Measurements from ENCODE around the gene PERP.
"Not testable (repeated sequence)": the region's sequence is repeated elsewhere in the genome, so short reads cannot be mapped to it uniquely, and the experiment has no call there.

PERP gene

DNA sequence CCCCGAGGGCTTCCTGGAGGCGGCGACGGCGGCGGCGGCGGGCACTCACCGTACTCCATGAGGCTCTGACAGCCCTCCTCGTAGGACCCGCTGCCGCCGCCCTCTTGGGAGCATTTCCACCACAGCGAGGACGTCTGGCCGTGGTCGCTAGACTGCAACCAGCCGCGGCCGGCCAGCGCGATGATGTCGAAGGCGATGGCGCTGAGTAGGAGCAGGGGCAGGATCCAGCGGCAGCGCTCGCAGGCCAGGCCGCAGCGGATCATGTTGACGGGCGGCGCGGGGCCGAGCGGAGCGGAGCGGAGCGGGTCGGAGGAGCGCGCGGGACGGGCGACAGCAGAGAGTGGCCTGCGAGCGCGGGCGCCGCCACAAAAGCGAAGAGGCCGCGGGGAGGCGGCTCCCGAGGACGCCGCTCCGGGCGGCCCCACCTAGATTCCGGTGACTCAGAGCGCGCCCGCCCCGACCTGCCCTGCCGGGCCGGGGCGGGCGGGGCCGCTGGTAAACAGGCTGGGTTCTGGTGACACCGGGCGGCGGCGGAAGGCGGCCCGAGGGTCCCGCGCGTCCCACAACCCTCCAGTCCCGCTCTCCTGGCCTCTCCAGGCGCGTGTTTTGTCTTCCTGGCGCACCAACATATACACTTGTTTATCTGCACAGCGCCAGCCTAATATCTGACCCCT lies at the start of gene PERP:
Gene PERP, minus strand, starts transcription at position 342 of the 674 bp plus-strand sequence. Its CDS starts 79 bp downstream, at position 263.
- peak; percentile 80 for DNase-seq

DNA sequence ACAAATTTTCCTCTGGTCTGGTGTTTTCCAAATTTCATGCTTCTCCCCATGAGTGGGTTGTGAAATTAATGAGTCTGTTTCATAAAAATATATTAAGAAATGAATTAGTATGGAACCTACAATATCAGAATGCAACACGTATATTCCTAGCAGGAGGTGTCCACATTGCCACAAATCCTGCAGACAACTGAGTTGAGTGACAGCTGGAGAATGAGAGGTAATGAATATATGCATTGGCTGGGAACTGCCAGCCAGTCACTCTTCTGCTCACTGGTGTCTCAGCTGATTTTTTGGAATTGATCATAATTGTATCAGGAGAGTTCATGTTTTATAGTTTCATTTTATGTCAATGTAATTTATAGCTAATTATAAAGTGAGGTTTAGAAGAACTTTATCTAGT lies 48.2 kb upstream of the PERP start:
- no peak for DNase-seq

DNA sequence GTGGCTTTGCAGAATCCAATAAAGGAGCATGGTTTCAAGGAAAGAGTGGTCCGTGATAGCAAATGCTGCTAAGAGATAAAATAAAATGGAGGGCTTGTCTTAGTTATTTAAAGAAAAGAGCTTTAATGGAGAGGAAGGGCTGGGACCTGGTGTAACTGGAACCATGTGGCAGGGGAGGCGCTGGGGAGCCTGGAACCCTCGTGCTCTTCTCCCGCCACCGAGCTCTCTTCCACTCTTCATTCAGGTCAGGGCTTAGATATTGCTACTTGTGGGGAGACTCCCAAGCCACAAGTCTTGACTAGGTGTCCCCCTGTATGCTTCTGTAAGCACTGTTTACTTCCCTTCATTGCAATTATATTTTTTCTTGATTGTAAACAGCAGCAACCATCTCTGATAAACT lies 39.3 kb upstream of the PERP start:
- DNase-seq, result no peak

DNA sequence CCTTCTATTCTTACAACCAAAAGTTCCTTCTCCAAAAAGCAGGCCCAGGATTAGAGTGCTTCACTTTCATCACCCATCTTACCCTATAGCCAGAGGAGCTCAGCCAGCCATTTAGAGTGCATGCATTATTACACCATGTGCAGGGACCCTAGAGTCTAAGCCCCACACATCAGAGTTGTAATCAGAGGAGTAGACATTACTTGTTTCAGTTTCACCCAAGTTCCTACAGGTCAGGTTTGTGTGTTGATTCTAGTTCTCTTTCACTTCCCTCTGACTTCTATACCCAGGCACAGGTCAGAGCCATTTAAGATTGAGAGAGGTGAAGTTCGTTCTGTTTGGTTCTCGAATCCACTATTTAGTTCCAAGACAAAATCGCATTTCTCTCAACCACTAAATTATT lies 38.2 kb upstream of the PERP start:
- DNase-seq, result no peak

DNA sequence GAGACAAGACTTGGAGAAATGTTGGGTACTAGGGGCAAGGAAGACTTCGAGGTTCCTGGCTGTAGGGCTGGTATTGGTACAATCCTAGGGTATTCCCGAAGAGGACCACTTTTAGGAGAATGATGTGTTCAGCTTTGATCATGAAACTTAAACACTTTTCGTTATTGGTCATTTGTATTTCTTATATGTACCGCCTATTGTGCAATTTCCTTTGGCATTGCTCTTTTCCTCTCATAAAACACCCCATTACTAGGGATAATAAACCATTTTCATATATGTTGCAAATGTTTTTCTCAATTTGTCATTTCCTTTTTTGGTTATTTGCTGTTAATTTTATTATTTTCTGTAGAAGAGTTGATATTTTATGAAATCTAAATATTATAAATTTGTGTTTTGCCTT lies 35.6 kb upstream of the PERP start:
- DNase-seq, result no peak

DNA sequence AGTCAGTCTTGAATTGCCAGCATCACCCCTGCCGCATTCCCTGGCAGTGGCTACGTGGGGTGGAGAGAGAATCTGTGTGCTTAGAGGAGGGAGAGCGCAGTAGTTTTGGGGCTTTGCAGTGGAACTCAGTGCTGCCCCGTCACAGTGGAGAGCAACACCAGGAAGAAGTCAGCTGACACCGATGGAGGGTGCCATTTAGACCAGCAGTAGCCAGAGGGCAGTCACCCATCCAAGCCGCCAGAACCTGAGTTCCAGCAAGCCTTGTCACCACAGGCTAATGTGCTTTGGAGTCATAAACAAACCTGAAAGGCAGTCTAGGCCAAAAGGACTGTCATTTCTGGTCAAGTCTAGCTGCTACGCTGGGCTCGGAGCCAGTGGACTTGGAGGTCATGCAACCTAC lies 22.0 kb upstream of the PERP start:
- no peak for DNase-seq

DNA sequence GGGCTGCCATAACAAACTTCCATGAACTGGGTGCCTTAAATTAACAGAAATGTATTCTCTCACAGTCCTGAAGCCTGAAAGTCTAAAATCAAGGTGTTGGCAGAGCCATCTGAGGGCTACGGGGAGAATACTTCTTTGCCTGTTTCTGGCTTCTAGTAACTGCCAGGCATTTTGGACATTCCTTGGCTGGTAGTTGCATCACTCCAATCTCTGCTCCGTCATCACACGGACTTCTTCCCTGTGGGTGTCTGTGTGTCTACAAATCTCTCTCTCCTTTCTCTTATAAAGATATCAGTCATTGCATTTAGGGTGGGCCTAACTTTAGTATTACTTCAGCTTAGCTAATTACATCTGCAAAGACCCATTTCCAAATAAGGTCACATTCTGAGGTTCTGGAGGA lies 20.9 kb upstream of the PERP start:
- no peak for DNase-seq

DNA sequence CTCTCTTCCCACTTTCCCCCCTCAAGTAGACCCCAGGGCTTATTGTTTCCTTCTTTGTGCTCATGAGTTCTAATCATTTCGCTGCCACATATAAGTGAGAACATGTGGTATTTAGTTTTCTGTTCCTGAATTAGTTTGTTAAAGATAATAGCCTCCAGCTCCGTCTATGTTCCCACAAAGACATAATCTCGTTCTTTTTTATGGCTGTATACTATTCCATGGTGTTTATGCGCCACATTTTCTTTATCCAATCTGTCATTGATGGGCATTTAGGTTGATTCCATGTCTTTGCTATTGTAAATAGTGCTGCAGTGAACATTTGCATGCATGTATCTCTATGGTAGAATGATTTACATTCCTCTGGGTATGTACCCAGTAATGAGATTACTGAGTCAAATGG lies 16.9 kb upstream of the PERP start:
- no peak for DNase-seq

DNA sequence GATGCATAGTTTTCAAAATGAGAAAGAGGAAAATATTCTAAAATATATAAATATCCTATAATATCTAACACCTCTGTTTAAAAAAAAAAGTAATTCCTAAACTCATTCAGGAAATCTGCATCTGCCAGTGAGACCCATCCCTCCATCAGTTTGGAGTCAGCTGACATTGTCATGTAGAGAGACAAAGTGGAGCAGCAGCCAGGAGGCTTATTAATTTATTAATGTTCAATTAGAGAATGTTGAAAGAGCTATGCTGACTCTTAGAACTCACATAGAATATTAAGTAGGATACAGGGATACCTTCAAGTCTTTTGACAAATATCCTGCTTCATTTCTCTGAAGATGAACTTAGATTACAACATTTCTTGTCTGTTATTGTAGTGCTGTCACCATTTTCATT lies 12.8 kb upstream of the PERP start:
- DNase-seq, result no peak

DNA sequence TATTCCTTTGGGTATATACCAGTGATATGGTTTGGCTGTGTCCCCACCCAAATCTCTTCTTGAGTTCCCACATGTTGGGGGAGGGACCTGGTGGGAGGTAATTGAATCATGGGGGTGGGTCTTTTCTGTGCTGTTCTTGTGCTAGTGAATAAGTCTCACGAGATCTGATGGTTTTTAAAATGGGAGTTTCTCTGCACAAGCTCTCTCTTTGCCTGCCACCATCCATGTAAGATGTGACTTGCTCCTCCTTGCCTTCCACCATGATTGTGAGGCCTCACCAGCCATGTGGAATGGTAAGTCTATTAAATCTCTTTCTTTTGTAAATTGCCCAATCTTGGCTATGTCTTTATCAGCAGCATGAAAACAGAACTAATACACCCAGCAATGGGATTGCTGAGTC lies 12.0 kb upstream of the PERP start:
- DNase-seq, result not testable (repeated sequence)

DNA sequence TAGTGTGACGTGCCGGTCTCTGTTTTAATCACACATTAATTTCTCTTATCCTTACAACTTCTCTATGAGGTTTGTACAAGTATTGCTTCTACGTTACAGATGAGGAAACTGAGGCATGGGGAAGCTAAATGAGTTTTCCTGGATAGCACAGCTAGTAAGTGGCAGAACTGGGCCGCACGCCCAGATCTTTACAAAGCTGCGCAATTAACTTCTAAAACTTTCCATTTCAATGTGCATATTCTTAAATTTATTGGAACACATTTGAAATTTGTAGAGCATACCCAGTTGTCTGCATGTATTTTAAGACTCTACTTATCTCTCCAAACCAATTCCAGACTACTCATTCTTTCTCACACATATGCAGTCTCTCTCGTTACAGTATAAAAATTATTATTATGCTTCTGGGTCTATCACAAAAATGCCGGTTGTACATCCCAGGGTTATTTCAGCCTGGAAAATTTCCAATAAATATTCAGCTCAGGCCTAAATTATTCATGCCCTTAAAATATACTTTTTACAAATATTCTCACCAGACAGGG lies 10.2 kb upstream of the PERP start:
- DNase-seq, result no peak

DNA sequence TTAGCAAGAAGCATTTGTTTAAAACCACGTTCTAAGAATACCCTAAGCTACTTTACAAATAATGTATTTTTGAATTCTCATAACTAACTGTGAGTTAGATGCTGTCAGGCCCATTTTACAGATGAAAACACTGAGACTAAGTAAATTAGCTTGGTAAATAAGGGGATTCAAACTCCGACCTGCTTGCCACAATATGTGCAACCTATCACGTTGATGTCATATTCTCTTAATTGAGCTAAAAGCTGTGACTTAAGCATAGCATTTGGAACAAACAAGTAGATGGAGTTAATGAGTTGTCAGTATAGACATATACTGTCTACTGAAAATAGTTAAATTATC lies 9.4 kb upstream of the PERP start:
- no peak for DNase-seq

DNA sequence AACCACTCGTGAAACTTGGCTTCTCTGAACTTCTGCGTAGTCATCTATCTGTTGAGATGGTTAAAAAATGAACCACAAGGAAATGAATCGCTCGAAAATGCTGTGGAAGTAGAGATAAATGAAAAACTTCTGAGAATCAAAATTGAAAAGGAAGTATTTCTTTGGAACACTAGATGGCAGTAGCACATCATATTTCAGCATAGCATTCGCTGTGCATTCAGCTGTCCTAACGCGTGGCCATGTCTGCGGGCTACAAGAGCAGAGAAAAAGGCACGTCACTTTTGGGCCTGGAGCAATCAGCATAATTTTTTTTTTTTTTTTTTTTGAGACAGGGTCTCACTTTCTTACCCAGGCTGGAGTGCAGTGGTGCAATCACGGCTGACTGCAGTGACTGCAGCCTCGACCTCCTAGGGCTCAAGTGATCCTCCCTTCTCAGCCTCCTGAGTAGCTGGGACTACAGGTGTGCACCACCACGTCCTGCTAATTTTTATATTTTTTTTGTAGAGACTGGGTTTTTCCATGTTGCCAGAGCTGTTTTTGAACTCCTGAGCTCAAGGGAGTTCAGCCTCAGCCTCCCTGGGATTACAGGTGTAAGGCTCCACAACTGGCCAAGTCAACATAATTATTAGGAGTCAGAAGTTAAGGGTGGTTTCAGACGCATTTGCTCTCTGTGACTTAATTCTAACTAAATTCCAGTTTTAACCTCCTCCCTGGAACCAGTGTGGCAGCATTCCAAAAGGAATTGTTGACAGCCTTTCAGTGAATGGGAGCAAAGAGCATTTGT lies 8.8 kb upstream of the PERP start:
- DNase-seq, result peak; percentile 73

DNA sequence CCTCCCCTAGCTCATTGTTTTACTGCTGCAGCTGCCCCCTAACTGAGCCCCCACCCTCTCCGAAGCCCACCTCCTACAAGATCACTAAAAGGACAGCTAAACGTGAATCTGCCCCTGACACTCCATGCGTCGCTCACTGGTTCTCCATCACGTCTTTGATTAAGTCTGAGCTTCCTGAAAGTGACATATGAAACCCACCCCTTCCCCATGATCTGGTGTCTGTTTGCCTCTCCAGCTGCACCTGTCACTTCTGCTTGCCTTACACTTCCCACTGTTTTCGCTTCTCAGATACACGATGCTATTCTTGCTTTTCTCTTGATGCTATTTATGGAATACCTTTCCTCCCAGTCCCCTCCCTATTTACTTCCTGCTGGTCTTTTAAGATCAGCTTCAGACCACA lies 8.0 kb upstream of the PERP start:
- DNase-seq, result peak; percentile 41

DNA sequence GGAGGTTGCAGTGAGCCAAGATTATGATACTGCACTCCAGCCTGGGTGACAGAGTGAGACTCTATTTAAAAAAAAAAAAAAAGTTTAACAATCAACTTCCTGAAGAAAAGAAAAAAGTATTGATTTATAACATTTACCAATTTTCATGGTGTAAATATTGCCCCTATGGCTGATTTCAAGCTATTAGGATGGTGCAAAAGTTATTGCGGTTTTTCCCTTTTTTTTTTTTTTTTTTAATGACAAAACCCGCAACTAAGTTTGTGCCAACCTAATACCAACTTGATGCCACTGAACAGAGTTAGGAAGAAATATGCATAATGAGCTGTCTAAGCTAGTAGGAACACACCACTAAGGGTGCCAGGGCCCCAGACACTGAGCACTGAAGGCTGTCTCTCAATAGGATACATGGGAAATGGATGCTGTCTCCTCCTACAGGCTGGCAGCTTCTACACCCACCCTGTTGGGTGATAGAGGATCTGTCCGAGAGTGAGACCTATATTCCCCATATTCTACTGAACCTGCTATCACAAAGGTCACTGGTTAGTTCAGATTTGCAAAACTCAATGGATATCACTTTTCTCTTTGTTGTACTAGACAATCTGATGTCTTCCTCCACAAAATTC lies 6.5 kb upstream of the PERP start:
- no peak for DNase-seq

DNA sequence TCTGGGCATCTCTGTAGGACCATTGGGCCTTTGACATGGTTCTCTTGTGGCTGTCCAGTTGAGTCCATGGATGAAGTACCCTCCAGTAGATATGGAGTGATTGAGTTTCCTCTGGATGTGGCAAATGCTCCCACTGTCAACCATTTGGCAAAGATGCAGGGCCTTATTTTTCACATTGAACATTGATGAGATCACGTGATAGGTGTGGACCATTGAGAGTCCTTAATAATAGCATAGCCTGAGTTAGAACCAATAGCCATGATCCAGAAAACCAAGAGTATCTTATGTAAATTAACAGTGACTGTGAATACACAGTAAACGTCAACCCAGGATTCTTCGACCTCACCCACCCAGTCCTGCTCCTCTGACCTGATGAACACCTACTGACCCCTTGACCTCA lies 3.0 kb upstream of the PERP start:
- no peak for DNase-seq

DNA sequence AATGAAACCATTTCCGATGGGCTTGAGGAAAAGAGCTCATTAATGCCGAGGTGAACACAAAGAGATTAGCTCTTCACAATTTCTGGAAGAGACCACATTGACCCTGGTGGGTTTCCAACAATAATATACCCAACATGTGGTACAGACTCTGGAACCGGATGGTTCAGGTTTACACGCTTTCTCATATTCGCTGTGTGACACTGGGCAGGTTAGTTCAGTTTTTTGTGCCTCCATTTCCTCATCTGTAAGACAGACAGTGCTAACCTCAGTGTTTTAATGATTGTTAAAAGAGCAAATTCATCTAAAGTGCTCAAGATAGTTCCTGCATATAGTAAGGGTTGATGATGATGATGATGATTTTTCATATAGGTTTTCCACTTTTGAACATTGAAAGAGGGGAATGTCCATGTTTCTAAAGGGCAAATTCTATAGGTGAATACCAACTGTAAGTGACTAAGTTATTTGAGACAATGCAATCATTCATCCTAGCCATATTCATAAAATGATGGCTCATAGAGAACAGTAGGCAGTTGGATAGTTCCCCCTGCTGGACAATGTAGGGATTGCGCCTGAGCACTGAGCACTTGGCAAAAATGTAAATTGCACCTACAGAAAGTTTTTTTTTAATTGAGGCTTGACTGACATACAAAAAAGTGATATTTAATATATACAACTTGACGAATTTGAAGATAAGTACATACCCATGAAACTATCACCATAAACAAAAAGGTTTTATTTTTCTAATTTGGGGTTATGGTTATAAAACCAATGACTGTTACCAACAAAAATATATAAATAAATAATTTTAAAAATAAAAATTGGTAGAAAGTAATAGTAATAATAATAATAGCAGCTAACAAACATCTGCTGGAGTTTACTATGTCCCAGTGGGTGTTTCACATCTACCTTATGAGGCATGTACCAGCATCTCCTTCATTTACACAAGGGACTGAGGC lies 2.1 kb upstream of the PERP start:
- DNase-seq, result peak; percentile 87

DNA sequence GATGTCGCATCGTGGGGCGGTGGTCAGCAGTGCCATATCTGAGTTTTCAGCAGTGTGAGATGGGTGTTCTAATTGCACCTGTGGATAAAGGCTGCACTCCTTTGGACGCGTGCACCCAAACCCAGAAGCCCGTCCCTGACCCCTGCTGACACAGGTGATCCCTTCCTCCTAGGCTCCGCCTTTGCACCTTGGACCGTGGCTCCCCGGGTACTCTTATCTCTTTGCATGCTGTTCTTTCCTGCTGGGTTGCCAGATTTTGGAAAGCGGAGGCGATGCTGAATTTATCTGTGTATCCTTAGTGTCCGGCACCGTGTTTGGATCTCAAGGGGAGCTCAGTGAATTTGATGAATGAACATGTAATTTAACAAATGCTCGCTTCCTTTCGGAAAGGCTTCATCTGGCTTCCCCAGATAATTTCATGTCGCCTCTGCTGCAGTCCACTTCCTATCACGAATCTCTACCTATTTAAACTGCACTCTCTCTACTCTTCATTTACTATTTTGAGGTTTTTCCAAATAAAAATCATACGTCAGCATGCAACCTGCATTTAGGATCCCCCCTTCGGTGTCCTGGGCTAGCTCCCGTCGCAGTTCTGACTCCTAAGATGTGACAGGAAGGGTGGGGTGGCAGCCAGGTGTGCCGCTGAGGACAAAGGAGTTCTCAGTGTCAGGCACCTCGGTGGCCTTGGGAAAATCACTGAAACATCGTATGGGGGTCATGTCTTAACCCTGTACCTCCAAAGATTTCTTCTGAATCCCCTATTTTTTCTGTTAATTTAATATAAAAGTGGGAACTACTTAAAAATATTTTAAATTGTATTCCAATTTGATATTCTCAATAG lies 753 bp upstream of the PERP start:
- peak; percentile 84 for DNase-seq

DNA sequence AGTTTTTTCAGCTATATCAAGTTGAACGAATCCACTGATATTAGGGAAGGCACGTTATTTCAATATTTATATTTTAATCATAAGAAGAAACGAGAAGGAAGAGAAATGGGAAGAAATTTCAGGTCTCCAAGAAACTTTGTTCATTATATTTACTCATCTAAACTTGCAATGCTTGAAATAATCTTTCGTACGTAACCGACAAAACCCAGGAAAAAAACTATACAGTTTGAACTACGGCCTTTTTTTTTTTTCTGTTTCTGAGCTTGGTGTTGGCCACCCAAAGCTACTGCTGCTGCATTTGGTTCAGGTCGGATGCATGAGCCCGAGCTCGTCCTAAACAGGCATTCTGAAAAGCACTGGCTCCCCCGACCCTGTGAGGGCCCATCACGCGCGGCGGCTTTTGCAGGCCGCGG lies 548 bp downstream of the PERP start:
- DNase-seq, result peak; percentile 34

DNA sequence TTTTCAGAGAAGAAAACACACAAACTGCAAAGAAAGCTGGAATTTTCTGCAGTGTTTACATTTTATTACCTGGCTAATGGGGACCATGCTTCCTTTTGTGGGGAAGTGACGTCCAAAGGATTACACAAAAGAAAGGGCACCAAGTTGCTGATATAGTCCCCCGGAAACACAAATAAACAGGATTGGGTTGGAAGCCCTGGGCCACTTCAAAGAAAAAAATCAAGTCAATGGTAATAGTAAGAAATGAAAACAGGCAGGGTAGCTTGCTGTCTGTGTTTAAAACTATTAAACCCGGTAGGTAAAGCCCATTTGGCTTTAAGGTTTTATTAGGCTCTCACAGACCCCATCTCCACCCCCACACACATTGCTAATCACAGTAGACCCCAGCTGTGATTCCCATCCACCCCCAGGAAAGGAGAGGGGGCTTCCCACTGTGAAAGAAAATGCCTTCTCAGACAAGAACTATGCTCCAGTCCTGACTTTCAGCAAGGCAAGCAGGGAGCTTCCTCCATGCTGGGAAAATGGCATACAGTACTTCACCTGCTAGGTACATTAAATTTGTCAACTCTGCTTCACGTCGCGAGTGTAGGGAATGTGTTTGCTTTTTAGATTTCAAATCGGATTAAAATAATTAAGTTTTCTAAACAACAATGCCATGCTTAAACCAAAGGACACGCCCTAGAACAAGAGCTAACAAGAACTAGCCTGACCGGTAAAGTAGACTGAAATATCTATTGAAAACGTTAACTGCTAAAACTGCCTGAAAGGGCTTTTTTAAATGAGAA lies 1.1 kb downstream of the PERP start:
- DNase-seq, result peak; percentile 77

DNA sequence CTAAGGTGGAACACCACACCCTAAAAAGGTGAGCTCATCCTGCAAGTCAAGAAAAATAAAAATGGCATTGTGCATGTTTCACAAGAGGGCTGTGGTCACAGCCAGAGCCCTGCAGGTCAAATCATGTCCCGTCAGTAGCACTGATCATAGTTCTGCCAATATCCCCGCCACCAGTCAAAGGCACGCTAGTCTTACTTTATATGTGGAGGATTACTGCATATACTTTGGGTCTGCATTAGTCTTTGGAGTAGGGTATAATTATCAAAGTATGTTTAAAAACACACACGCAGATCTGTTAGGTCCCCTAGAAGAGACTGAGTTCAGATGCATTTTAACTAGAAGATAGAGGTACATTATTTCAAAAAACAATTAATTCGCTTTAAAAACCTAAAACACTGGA lies 1.8 kb downstream of the PERP start:
- DNase-seq, result peak; percentile 77
